Small intestine (tissue), 16 donors: ENCODE measurements around the gene PAFAH1B2. TPM values are rescaled to one million over a fixed set of nuclear protein-coding genes. Genes with fewer than 3 reads are reported as not detected.

Experiments used
- DNase-seq, 2 donors: peaks; one replicate each; pipeline versions ENCODE4 v3.0.0 to v3.0.0-alpha.2; 2013
- FAIRE-seq: peaks from 2 replicates; lab custom pipeline; 2012; peaks lifted over from hg19 to GRCh38; lab: Jason Lieb, UNC
- H3K27ac ChIP-seq, 3 donors: one replicate each; pipeline ENCODE4 v1.5.1; 2013; ENCODE audit warnings: low read length in 2 of 3, mild to moderate bottlenecking in 2 of 3, control low read depth in 1 of 3, inconsistent platforms in 1 of 3, low read depth in 1 of 3, moderate library complexity in 1 of 3
- H3K27me3 ChIP-seq, 3 donors: one replicate each; pipeline ENCODE4 v1.6.1; 2013; ENCODE audit warnings: low read length in 3 of 3, inconsistent platforms in 1 of 3; ENCODE audit not compliant: control insufficient read depth in 3 of 3, insufficient read depth in 3 of 3
- H3K36me3 ChIP-seq, 3 donors: one replicate each; pipeline ENCODE4 v1.6.1; 2013; ENCODE audit warnings: low read length in 3 of 3, inconsistent platforms in 1 of 3, low read depth in 1 of 3, mild to moderate bottlenecking in 1 of 3, moderate library complexity in 1 of 3; ENCODE audit not compliant: control insufficient read depth in 3 of 3, insufficient read depth in 2 of 3
- H3K4me1 ChIP-seq, 3 donors: one replicate each; pipeline ENCODE4 v1.6.1; 2013; ENCODE audit warnings: low read length in 2 of 3, inconsistent platforms in 1 of 3, low read depth in 1 of 3, mild to moderate bottlenecking in 1 of 3, moderate library complexity in 1 of 3; ENCODE audit not compliant: control insufficient read depth in 3 of 3, insufficient read depth in 2 of 3
- H3K4me3 ChIP-seq, 3 donors: one replicate each; pipeline ENCODE4 v1.5.1; 2013; ENCODE audit warnings: low read length in 3 of 3, control low read depth in 1 of 3, inconsistent platforms in 1 of 3, low read depth in 1 of 3, mild to moderate bottlenecking in 1 of 3, moderate library complexity in 1 of 3
- H3K9me3 ChIP-seq, 2 donors: one replicate each; pipeline ENCODE4 v1.6.1; 2013; ENCODE audit warnings: low read depth in 1 of 2, low read length in 1 of 2; ENCODE audit not compliant: control insufficient read depth in 2 of 2, insufficient read depth in 1 of 2
- WGBS, 3 donors: extraction: QIAGEN DNeasy Blood & Tissue Kit; methylation state at CpG; one replicate each; pipeline ENCODE4 v1.1.7; 2013; 5-methylcytosine and 5-hydroxymethylcytosine counted together
- long read RNA-seq, 10 donors: transcript quantifications; one replicate each; lab custom pipeline, GENCODE V29; 2026
- polyA plus RNA-seq, 4 donors: library from polyadenylated mRNA; stranded (reverse) in 3 of 4; unstranded in 1 of 4; fragments of 200-250 nt in 3 of 4; fragments of 120-200 nt in 1 of 4; gene quantifications; one replicate each; pipeline versions ENCODE4 v1.2.1 to v1.2.3, GENCODE V29; 2013
- donor health status: healthy with polysubstance abuse.
- donor health status: control.
- donor health status: control.
- donor health status: Bipolar disorder and iron deficiency.
- donor health status: healthy.

Gene PAFAH1B2
- polyA plus RNA-seq = 10 to 100 TPM; 23.2 to 44.7 (median 25.7) TPM
- long read RNA-seq, donor 1, full-length matches to known transcripts = 19 of 26 reads
- long read RNA-seq, donor 1, partial matches to known transcripts = 7 of 26 reads
- long read RNA-seq, donor 1, other reads (novel, unspliced or antisense) = 0 of 26 reads
- long read RNA-seq, donor 2, full-length matches to known transcripts = 11 of 11 reads
- long read RNA-seq, donor 2, partial matches to known transcripts = 0 of 11 reads
- long read RNA-seq, donor 2, other reads (novel, unspliced or antisense) = 0 of 11 reads
- long read RNA-seq, donor 3, full-length matches to known transcripts = 10 of 10 reads
- long read RNA-seq, donor 3, partial matches to known transcripts = 0 of 10 reads
- long read RNA-seq, donor 3, other reads (novel, unspliced or antisense) = 0 of 10 reads
- long read RNA-seq, donor 4 = 0 reads
- long read RNA-seq, donor 5, full-length matches to known transcripts = 5 of 5 reads
- long read RNA-seq, donor 5, partial matches to known transcripts = 0 of 5 reads
- long read RNA-seq, donor 5, other reads (novel, unspliced or antisense) = 0 of 5 reads
- long read RNA-seq, donor 6, full-length matches to known transcripts = 8 of 8 reads
- long read RNA-seq, donor 6, partial matches to known transcripts = 0 of 8 reads
- long read RNA-seq, donor 6, other reads (novel, unspliced or antisense) = 0 of 8 reads
- long read RNA-seq, donor 7 = 0 reads
- long read RNA-seq, donor 8, full-length matches to known transcripts = 6 of 6 reads
- long read RNA-seq, donor 8, partial matches to known transcripts = 0 of 6 reads
- long read RNA-seq, donor 8, other reads (novel, unspliced or antisense) = 0 of 6 reads
- long read RNA-seq, donor 9, full-length matches to known transcripts = 4 of 4 reads
- long read RNA-seq, donor 9, partial matches to known transcripts = 0 of 4 reads
- long read RNA-seq, donor 9, other reads (novel, unspliced or antisense) = 0 of 4 reads
- long read RNA-seq, donor 10, full-length matches to known transcripts = 21 of 21 reads
- long read RNA-seq, donor 10, partial matches to known transcripts = 0 of 21 reads
- long read RNA-seq, donor 10, other reads (novel, unspliced or antisense) = 0 of 21 reads

GRCh38 chr11:117143871-117144476, at the start of gene PAFAH1B2:
PAFAH1B2 (plus strand) TSS chr11:117144287; CDS start chr11:117152448, 8,161 bp downstream.
- Histone ChIP-seq H3K9me3 (no peaks in the 10 kb centered on the region), H3K27me3 (no peaks in the 10 kb centered on the region), H3K4me3 (peak within 1 kb of the TSS; percentile 59 to 93 (median 76)), H3K4me1 (peaks cover 0 to 6% (median 0%) of the 10 kb centered on the region in 3 donors), H3K36me3 (peaks cover 0 to 22% (median 2%) of the 10 kb centered on the region in 3 donors), H3K27ac (peak within 1 kb of the TSS; percentile 61 to 91 (median 70))
- 0 to 1% (median 0%) methylated on average over 33 to 48 of the region's 48 CpGs for WGBS, 3 donors
- peak; percentile 95 to 98 for DNase-seq
- FAIRE-seq = no peak

- 44 to 65% (median 46%) methylated on average over 4 of the region's 4 CpGs for WGBS, 3 donors
- DNase-seq (no peak), FAIRE-seq (no peak)
- Histone ChIP-seq H3K27me3 (no peaks in the 10 kb centered on the region), H3K4me1 (peaks cover 8 to 33% (median 22%) of the 10 kb centered on the region in 3 donors), H3K27ac (peak overlapping the region in 1 of 3 donors; percentile 59), H3K4me3 (no peak overlapping the region), H3K36me3 (peaks cover 0 to 2% (median 0%) of the 10 kb centered on the region in 3 donors), H3K9me3 (no peaks in the 10 kb centered on the region)
Observed at GRCh38 chr11:117094776-117095175, 49.3 kb upstream of the PAFAH1B2 start.

GRCh38 chr11:117095284-117096161, 48.6 kb upstream of the PAFAH1B2 start:
- WGBS, 3 donors = 41 to 49% (median 41%) methylated on average over 9 of the region's 9 CpGs

GRCh38 chr11:117096201-117096991, 47.7 kb upstream of the PAFAH1B2 start:
- no peaks in the 10 kb centered on the region for H3K27me3 ChIP-seq
- H3K9me3 ChIP-seq = no peaks in the 10 kb centered on the region
- DNase-seq (peak; percentile 24 to 66), FAIRE-seq (no peak)
- H3K36me3 ChIP-seq = peaks cover 0 to 2% (median 0%) of the 10 kb centered on the region in 3 donors
- peak overlapping the region in 2 of 3 donors; percentile 90 to 97 for H3K27ac ChIP-seq
- peak overlapping the region in 2 of 3 donors; percentile 16 to 80 for H3K4me3 ChIP-seq
- 25 to 37% (median 37%) methylated on average over 6 of the region's 6 CpGs for WGBS, 3 donors
- peaks cover 8 to 33% (median 16%) of the 10 kb centered on the region in 3 donors for H3K4me1 ChIP-seq

More at GRCh38 chr11:117095284-117096161, 48.6 kb upstream of the PAFAH1B2 start:
- Histone ChIP-seq H3K27me3 (no peaks in the 10 kb centered on the region), H3K9me3 (no peaks in the 10 kb centered on the region), H3K27ac (peak overlapping the region; percentile 14 to 90 (median 71)), H3K4me1 (peaks cover 8 to 33% (median 16%) of the 10 kb centered on the region in 3 donors), H3K4me3 (no peak overlapping the region), H3K36me3 (peaks cover 0 to 2% (median 0%) of the 10 kb centered on the region in 3 donors)
- FAIRE-seq (no peak), DNase-seq (peak in 1 of 2 donors; percentile 33)

GRCh38 chr11:117097014-117097388, 47.1 kb upstream of the PAFAH1B2 start:
- 32 to 48% (median 40%) methylated on average over 6 of the region's 6 CpGs for WGBS, 3 donors
- DNase-seq (peak in 1 of 2 donors; percentile 34), FAIRE-seq (no peak)
- Histone ChIP-seq H3K4me3 (peak overlapping the region in 2 of 3 donors; percentile 80 to 100), H3K9me3 (no peaks in the 10 kb centered on the region), H3K36me3 (no peaks in the 10 kb centered on the region), H3K27me3 (no peaks in the 10 kb centered on the region), H3K27ac (peak overlapping the region; percentile 89 to 97 (median 90)), H3K4me1 (peaks cover 8 to 33% (median 16%) of the 10 kb centered on the region in 3 donors)

GRCh38 chr11:117097389-117098268, 46.5 kb upstream of the PAFAH1B2 start:
- Histone ChIP-seq H3K9me3 (no peaks in the 10 kb centered on the region), H3K4me3 (peak overlapping the region; percentile 80 to 100 (median 96)), H3K27me3 (no peaks in the 10 kb centered on the region), H3K36me3 (no peaks in the 10 kb centered on the region), H3K27ac (peak overlapping the region; percentile 89 to 97 (median 90)), H3K4me1 (peaks cover 8 to 33% (median 16%) of the 10 kb centered on the region in 3 donors)
- peak; percentile 26 to 77 for DNase-seq
- 0 to 1% (median 1%) methylated on average over 35 to 65 of the region's 65 CpGs for WGBS, 3 donors
- no peak for FAIRE-seq
